T follicular helper cell (primary cell): ENCODE results near the gene RSPH6A.
"Not testable (repeated sequence)": the region's sequence is repeated elsewhere in the genome, so short reads cannot be mapped to it uniquely, and the experiment has no call there.

Experiments used
- DNase-seq: peaks from one replicate; pipeline ENCODE4 v3.0.0-alpha.2; 2020; ENCODE audit warnings: low read depth

Gene RSPH6A

GRCh38 chr19:45804140-45804958 lies 10.8 kb downstream of the RSPH6A start:
- no peak for DNase-seq

GRCh38 chr19:45801603-45802175 lies 13.4 kb downstream of the RSPH6A start:
- DNase-seq = no peak

GRCh38 chr19:45800070-45800553 lies 15.0 kb downstream of the RSPH6A start:
- no peak for DNase-seq

- not testable (repeated sequence) for DNase-seq
Measured at GRCh38 chr19:45799541-45799940, 15.6 kb downstream of the RSPH6A start.

GRCh38 chr19:45798995-45799517 lies 16.1 kb downstream of the RSPH6A start:
- peak; percentile 47 for DNase-seq

- DNase-seq = no peak
Measured at GRCh38 chr19:45794627-45795026, 20.5 kb downstream of the RSPH6A start.

- DNase-seq = no peak
Measured at GRCh38 chr19:45793876-45794275, 21.2 kb downstream of the RSPH6A start.

- no peak for DNase-seq
Measured at GRCh38 chr19:45793178-45793564, 21.9 kb downstream of the RSPH6A start.

GRCh38 chr19:45792470-45793177 lies 22.5 kb downstream of the RSPH6A start, which contains the start of gene DMWD:
Gene DMWD (minus strand): TSS chr19:45792845. CDS start chr19:45792756, 89 bp downstream.
- peak; percentile 99 for DNase-seq

- DNase-seq = no peak
Measured at GRCh38 chr19:45791744-45792469, 23.2 kb downstream of the RSPH6A start.

GRCh38 chr19:45790942-45791341 lies 24.2 kb downstream of the RSPH6A start:
- no peak for DNase-seq

- DNase-seq = no peak
Measured at GRCh38 chr19:45789035-45789786, 25.9 kb downstream of the RSPH6A start.

- no peak for DNase-seq
Measured at GRCh38 chr19:45786533-45786894, 28.6 kb downstream of the RSPH6A start.

GRCh38 chr19:45785781-45786532 lies 29.2 kb downstream of the RSPH6A start:
- no peak for DNase-seq

- DNase-seq = no peak
Measured at GRCh38 chr19:45785097-45785496, 30.0 kb downstream of the RSPH6A start.

GRCh38 chr19:45784096-45784495 lies 31.0 kb downstream of the RSPH6A start:
- DNase-seq = no peak

- no peak for DNase-seq
Measured at GRCh38 chr19:45782820-45783785, 32.0 kb downstream of the RSPH6A start.

- DNase-seq = no peak
Measured at GRCh38 chr19:45782162-45782691, 32.9 kb downstream of the RSPH6A start, which contains the start of gene DMPK. Gene DMPK (minus strand): TSS chr19:45782490. CDS start chr19:45782352, 138 bp downstream.
